Head of caudate nucleus (tissue), 42 donors: ENCODE measurements around the gene FAM168A.

ENCODE experiments used
- DNase-seq, 42 donors: peaks; one replicate each; pipeline versions ENCODE4 v3.0.0 to v3.0.0-alpha.2; 2020 to 2021; ENCODE audit warnings: mixed read lengths in 7 of 42
- intact Hi-C: fragments of 100-400 bp; cut with DNase I; formaldehyde crosslinking; loops from one replicate; pipeline ENCODE4 v1.15.0; 2022

FAM168A gene

DNA sequence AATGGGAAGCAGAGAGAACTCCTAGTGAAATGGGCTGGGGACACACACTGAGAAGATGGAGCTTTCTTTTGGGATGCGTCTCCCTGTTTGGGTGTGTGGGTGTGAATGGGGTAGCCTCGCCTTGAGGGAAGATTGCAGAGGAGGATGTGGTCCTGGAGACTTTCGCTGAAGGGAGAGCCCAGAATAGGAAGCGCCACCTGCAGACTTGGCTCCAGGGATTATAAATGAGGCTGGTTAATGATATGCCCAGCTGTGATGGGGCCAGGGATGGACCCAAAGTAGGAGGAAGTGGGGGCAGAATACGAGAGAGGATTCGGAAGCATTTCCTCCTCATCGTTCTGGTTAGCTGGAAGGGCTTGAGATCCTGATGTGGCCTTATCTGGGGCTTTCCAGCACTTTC, 208.0 kb downstream of the FAM168A start:
- intact Hi-C loops, result no loop called here
- no peak for DNase-seq

DNA sequence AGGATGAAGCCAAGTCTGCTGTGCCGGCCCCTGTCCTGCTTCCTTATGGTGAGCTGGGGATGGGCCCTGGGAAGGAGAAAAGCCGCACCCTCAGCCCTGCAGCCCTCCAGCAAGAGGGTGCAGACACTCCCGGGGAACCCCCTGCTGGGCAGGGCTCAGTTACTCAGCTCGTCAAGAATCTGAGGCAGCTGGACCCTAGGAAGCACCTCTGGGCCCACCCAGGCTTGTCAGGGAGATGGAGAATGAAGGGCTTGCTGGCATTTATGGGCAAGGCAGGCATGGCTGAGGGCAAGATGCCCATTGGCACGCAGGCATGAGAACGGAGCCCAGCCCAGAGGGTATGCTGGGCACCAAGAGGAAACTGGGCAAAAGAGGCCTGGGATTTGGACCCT, 208.8 kb downstream of the FAM168A start:
- no peak for DNase-seq
- intact Hi-C loops, result no loop called here

DNA sequence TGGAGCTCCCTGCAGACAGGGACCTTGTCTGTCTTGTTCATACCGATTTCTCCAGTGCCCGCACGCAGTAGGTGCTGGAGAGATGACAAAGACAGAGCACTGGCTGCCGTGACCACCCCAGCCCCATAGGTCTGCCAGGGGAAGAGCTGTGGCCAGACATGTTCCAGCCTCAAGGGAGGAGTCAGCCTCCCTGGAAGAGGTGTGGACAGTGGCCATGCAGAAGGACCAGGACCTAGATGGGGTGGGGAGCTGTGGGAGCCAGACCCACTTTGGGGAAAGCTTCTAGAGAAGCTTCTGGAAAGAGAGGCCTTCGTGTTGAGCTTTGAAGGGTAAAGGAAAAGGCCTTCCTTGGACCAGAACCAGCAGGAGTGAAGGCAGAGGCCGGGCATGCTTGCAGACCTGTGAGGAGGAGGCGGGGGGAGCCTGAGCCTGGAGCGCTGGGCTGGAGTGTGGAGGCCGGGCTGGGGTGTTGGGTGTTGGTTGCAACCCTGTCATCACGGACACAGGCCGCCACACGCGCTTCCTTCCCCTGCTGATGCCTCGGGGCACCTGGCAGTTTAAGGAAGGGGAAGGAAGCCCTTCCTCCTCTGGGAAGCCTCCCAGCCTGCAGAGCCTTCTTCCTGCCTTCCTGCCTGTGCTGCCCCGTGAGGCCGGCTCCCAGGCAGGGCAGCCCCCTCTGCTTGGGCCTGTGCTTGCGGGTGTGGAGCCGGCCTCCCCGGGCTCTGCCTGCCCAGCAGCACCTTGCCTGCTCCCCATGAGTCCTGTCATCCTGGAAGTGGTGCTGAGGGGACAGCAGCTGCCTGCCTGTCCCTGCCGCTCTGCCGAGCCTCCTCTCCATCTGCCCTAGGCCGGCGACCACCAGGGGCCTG, 209.4 kb downstream of the FAM168A start:
- DNase-seq, result peak in 10 of 42 donors; percentile 26 to 52 (median 38)

DNA sequence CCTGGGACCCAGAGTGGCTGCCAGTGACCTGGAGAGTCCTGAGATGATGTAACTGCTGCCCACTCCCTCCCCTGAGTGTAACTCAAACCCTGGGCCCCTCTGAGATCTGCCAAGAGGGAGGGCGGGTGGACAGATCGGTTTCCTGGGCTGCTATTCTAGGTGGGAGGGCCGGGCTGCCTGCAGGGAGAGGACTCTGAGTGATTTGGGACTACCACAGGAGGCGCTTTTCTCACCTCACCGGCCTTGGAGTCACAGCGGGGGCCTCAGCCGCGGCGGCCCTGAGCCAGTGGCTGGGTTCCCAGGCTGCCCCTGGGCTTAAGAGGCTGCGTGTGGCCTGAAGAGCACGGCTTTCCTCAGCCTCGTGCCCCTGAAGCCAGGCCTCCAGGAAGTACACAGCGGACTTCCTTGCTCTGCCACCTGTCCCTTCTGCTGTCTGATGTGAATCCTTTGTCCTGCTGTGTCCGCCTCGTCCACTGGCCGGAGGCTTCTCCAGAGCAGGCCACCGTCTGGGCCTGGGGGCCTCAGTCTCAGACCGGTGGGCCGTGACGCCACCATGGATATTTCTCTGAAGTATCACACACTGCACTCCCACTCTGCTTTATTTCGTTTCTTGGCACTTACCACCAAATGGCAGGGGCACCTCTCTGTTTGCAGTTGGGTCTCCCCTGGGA, 210.2 kb downstream of the FAM168A start:
- no peak for DNase-seq
- intact Hi-C loops, result no loop called here

More for the DNA sequence above, 209.4 kb downstream of the FAM168A start:
- intact Hi-C loops, result no loop called here

DNA sequence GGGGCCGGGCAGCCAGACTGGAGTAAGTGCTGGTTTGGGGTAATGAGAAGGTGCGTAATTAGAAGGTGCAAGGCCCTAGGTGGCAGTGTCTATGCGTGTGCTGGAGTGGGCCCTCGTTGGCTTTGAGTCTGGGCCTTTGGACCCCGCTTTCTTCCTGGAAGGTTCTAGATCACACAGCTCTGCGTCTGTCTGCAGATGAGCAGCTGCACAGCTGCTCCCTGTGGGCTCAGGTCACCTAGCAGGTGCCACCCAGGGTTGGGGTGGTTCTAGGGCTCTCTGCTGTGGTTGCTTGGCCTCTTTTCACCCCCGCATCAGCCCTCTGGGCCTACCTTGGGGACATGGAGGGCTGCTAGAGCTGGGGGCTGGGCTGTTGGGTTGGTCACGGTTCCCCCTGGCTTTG, 211.4 kb downstream of the FAM168A start:
- no peak for DNase-seq
- intact Hi-C loops, result no loop called here

DNA sequence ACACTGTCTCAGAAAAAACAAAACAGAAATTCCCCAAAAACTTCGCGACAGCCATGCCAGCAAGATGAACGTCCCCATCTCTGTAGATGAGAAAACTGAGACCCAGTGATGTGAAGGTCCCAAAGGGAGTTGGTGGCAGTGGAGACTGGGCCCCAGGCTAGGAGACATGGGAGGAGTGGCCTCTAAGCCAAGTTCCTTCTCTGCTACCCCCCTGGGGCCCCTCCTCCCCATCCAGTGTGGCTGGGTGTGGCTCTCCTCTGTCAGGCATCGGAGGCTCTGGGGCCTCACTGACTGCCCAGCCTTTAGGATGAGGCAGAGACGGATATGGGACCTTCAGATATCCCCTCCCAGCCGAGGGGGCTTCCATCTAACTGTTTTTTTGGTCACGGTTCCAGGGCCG, 211.9 kb downstream of the FAM168A start:
- peak in 1 of 42 donors; percentile 51 for DNase-seq
- intact Hi-C loops, result no loop called here

DNA sequence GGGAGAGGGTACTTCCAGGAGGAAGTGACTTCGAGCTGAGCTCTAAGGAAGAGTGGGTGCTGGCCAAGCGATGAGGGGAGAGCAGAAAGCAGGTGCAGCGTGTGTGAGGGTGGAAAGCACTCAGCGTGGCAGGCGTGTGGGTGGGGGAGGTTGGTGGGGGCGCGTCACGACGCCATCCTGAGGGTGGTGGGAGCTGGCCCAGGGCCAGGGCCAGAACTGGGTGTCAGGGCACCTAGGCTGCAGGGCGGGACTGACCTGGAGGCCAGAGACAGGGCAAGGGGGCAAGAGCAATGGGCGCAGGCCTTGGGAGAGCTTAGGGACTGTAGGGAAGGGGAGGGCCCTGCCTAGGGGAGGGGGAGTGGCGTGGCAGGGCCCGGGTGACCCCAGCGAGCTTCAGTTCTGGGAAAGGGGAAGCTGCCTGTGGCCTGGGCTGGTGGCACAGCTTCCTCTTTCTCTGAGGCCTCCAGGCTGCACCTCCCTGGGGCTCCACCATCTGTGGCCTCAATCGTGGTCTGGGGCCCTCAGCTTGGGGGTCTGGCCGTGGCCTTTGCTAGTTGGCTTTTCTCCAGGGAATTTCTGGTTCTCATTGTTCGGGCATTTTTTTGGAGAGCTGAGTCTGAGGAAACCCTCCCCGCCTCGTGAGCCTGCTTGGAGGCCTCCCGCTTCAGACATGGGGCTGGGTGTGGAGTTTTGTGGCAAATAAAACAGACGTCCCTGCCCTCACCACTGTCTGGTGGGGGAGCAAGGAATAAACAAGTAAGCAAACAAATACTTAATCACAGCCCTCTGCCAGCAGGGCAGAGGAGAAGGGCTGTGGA, 212.8 kb downstream of the FAM168A start:
- intact Hi-C loops, result no loop called here
- DNase-seq, result peak in 35 of 42 donors; percentile 27 to 74 (median 51)

DNA sequence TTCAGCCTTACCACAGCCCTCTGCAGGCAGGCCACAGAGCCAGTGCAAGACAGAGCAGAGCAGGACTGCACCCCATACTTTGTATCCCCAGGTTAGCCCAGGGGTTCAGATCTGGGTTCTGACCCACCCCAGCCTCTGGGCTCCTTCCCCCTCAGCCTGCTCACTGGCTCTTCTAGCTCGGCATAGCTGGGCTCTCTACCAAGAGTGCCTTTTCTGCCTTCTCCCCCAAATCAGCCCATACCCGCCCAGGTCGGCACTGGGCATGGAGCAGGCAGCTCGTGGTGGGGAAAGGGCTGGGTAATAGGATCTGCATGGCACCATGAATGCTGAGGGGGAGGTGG, 213.4 kb downstream of the FAM168A start:
- intact Hi-C loops, result no loop called here
- DNase-seq, result peak in 1 of 42 donors; percentile 36

DNA sequence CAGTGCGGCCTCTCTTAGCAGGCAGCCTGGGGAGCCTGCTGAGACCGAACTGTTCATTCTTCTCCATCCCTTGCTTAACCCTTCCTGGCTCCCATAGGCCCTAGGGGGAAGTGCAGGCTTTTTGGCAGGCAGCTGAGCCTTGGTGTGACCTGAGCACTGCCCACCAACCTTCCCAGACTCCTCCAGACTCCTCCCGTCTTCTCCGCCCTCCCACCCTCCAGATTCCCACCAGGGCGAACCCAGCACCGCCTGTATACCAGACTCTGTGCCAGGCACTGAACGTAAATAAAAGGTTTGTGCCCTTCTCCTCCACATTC, 213.8 kb downstream of the FAM168A start:
- no peak for DNase-seq
- intact Hi-C loops, result no loop called here

DNA sequence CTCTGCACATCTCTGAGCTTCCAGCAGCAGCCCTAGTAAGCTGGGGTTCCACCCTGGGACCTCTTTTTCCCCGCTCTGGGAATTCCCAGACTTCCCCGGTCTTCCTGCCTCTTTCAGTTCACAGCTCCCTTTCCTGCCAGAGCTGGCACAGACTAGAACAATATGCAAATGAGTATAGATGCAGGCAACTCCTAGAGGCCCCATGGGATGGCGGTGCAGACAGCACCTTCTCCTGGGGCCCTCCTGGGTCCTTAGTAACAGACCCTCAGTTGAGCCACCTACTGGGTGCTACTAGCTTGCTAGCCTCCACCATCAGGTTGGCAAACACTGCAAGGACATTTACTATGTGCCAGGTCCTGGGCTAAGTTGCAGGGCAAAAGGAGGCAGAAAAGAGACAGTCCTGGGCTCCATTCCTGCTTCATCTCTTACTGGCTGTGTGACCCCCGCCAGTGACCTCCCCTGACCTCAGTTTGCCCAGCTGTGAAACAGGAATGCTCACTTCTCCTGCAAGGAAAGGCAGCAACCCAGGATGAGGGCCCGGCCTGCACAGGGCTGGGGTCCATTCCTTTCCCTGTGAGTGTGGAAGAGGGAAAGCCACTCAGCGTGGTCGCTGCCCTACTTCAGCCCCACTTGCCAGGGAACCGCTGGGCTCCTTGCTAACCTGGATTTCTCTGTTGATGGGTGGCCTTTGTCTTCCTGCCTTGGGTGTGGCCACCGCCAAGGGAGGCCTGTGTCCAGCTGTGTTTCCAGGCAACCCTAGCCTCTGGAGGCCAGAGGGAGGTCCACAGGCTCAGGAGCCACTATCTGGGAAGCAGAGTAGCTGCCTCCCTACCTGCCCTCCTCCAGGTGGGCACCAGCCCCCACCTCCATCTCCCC, 214.4 kb downstream of the FAM168A start:
- intact Hi-C loops, result no loop called here
- DNase-seq, result peak in 30 of 42 donors; percentile 25 to 83 (median 66)

DNA sequence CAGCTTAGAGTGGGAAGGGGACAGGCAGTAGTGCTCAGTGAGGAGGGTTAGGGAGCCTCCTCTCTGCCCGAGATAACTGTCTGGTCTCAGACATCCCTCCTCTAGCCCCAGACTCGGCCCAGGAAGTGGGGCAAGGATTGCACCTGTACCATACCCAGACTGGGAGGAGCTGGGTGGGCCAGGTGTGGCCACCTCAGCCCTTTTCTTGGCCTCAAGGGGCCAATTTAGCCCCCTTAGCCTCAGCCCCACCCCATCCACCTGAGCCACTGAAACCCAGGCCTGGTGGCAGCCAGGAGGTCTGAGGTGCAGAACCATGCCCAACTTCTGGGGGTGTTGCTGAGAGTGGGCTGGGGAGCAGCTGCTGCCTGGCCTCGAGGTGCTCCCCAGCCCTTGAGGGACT, 215.2 kb downstream of the FAM168A start:
- intact Hi-C loops, result no loop called here
- DNase-seq, result no peak

DNA sequence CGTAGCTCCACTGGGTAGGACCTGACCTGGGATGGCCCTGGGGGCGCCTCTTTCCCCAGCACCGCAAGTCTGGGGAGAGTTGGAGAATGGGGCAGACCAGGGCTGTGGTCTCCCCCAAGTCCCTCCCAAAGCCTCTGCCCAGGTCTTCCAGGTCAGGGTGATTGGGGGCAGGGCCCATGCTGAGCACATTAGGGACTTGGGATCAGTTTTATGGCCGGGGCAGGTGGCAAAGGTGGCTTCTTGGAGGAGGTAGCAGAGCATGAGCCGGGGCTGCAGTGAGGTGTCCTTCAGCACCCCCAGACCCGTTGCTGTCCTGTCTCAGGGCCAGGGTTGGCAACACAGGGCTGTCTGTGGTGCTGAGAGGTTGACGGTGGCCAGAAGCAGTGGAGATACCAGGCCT, 215.7 kb downstream of the FAM168A start:
- intact Hi-C loops, result no loop called here
- no peak for DNase-seq

DNA sequence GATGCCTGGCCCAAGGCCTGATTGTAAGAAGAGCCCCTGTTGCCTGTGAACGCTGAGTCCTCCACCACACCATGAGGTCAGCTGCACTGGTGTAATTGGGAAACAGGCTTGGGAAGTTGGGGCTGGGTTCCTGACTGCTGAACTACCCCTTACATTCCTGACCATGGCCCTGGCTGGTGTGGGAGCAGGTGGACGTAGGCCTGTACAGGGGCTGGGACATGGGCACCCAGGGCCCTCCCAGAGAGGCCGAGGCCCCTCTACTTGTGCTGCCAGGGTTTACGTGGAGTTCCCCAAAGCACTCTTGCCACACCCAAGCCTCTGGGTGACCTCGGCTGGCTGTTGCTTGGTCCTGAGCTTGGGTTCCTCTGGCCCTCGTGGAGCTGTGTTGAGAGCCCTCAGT, 216.3 kb downstream of the FAM168A start:
- DNase-seq, result no peak
- intact Hi-C loops, result no loop called here

DNA sequence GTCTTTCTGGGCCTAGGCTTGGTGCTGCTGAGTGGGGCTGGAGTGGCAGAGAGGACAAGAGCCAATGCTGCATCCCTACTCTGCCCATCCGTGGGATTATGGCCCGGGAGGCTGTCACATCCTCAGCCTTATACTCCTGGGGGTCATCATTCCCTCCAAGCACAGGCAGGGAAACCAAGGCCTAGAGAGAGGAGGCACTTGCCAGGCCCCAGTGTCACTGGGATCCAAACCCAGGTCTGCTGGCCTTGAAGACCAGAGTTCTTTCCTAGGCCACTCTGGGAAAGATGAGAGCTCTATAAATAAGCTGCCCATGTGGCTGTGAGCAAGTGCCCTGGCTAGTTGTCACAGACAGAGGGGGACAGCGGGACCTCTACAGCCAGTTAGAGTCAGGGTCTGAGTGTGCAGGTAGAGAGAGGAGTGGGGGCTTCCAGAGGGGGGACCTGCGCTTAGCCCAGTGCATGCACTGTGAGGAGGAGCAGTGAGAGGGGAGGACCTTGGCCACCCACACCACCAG, 217.0 kb downstream of the FAM168A start:
- no peak for DNase-seq
- intact Hi-C loops, result no loop called here

DNA sequence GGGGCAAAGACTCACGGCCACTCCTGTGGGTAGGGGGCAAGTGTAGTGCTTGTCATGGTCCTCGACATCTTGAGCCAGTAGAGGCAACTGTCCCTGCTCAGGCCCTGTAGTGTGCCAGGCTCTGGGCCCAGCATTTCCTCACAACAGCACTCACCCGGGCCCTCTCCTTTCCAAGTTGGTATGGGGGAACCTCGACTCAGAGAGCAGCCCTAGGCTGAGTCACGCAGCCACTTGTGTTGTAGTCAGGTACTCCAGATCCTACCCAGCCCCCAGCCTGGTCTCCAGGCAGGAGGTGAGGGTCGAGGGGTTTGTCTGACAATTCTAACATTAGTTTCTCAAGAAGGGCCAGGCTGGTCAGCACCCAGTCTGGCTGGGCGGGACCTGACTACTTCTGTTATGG, 217.6 kb downstream of the FAM168A start:
- intact Hi-C loops, result no loop called here
- no peak for DNase-seq

DNA sequence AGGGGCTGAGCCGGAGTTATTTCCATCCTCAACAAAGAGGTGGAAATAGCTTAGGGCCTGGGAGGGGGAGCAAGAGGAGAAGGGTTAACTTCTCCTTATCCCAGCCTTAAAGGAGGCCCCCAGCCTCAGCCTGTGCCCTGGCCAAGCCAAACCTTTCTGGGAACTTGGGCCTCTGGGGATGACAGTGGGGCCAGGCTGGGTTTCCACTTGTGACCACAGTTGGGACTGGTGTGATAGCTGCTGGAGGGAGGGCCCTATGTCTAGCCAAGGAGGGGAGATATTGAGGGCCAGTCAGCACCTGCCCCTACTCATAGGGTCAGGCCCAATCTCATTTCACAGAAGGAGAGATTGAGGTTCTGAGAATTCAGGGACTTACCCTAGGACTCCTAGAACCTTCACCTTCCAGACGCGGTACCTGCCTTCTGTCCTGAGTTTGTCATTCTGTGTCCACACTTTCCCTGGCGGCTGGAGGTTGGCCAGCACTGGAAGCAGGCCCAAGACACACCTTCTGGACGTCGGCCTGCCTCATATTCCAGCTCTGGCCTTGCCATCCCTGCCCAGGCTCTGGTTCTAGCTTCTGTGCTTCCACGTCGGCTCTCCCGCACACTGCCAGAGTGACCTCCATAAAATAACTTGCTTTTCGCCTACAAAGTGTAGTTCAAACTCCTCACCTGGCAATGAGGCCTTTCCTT, 218.6 kb downstream of the FAM168A start:
- intact Hi-C loops, result no loop called here
- no peak for DNase-seq

DNA sequence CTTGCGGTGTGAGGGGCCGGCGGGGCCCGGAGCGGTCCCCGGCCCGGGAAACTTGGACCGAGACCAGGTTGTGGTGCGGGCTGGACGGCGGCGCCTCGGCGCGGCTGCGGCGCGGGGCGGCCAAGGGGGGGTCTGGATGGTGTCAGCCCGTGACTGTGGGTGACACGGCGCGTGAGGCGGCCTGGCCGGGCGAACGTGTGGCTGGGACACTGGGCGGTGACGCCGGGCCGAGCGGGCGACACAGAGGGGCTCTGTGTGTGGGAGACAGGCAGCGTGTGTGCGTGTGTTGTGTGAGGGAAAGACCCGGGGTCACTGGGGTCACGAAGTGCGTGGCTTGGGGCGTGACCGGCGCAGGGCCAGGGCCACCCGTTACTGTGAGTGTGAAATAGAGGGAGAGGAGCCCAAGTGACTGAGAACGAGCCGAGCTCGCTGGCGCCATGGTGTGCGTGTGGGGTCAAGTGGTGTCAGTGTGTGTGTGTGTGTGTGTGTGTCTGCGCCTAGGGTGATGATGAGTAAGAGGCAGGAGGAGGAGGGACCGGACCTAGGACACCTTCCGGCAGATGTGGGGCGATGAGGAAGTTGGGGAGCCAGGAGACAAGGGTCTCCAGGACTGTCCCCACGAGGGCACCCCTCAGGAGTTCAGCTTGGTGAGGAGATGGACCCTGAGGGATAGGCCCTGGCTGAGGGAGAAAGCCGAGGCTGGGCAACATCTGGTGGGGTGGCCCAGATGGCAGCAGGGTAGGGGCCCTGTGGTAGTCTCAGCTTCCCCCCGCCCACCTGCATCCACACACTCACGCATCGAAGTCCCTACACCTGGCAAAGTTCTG, 220.9 kb downstream of the FAM168A start:
- intact Hi-C loops, result no loop called here
- DNase-seq, result peak in 36 of 42 donors; percentile 24 to 80 (median 57)
